A673 (cell line): Measurements from ENCODE around the gene FBXO9.

ENCODE experiments used
- EZH2 ChIP-seq: fragments of 200-600 bp; sonication (generic); IDR thresholded peaks from 2 replicates; pipeline ENCODE4 v1.6.1; 2017; ENCODE audit warnings: borderline replicate concordance, low read depth, mild to moderate bottlenecking, mixed read lengths, antibody characterized with exemption, low read length; ENCODE audit not compliant: poor library complexity, severe bottlenecking
- TF ChIP-seq, protein P1 (sequence below): fragments of 300-800, 200-600 bp; sonication (generic); conservative IDR thresholded peaks from 2 replicates; pipeline ENCODE4 v1.5.1; 2017; ENCODE audit warnings: low read depth, mild to moderate bottlenecking, antibody characterized with exemption, low read length, moderate library complexity, mixed read lengths

DNA sequence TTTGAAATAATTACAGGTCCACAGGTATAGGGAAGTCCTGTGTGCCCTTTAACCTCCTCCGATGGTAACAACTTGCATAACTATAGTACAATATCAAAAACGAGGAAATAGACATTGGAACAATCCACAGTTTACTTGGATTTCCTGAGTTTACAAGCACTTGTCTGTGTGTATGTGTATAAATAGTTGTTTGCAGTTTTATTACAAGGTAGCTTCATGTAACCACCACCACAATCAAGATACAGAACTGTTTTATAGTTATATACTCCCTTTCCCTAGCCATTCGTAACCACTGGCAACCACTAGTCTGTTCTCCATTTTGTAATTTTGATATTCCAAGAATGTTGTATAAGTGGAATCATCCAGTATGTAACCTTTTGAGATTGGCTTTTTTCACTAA, 9.1 kb downstream of the FBXO9 start:
- TF ChIP-seq, protein P1, sequence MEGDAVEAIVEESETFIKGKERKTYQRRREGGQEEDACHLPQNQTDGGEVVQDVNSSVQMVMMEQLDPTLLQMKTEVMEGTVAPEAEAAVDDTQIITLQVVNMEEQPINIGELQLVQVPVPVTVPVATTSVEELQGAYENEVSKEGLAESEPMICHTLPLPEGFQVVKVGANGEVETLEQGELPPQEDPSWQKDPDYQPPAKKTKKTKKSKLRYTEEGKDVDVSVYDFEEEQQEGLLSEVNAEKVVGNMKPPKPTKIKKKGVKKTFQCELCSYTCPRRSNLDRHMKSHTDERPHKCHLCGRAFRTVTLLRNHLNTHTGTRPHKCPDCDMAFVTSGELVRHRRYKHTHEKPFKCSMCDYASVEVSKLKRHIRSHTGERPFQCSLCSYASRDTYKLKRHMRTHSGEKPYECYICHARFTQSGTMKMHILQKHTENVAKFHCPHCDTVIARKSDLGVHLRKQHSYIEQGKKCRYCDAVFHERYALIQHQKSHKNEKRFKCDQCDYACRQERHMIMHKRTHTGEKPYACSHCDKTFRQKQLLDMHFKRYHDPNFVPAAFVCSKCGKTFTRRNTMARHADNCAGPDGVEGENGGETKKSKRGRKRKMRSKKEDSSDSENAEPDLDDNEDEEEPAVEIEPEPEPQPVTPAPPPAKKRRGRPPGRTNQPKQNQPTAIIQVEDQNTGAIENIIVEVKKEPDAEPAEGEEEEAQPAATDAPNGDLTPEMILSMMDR = no peak
- TF ChIP-seq EZH2 = no peak
